ENCODE measurements around the gene DOCK4. TPM values are rescaled to one million over a fixed set of nuclear protein-coding genes. Genes with fewer than 3 reads are reported as not detected.

Gene DOCK4
- total and polyA plus RNA-seq, 4 donors: 40.3 to 95.0 (median 56.4) TPM

- no CpG with 5 or more reads among the region's 3 CpGs for WGBS (ENCODE audit: insufficient coverage)
- no peaks in the 10 kb centered on the region for H3K4me1 ChIP-seq (ENCODE audit: control insufficient read depth, insufficient read depth, low read length)
- no peaks in the 10 kb centered on the region for H3K36me3 ChIP-seq (ENCODE audit: control insufficient read depth, insufficient read depth, low read length)
- no peak for DNase-seq (ENCODE audit: low read depth in 4 of 6, low spot score in 6 of 6)
- H3K27ac ChIP-seq (ENCODE audit: low read depth, low read length): no peak overlapping the region
- no peaks in the 10 kb centered on the region for H3K9me3 ChIP-seq (ENCODE audit: control insufficient read depth, insufficient read depth, low read length)
- no peak overlapping the region for H3K4me3 ChIP-seq (ENCODE audit: low read depth, low read length)
- H3K27me3 ChIP-seq (ENCODE audit: control insufficient read depth, insufficient read depth, low read length): no peaks in the 10 kb centered on the region
Measured at GRCh38 chr7:111785076-111785475, 421.1 kb downstream of the DOCK4 start.

DNA sequence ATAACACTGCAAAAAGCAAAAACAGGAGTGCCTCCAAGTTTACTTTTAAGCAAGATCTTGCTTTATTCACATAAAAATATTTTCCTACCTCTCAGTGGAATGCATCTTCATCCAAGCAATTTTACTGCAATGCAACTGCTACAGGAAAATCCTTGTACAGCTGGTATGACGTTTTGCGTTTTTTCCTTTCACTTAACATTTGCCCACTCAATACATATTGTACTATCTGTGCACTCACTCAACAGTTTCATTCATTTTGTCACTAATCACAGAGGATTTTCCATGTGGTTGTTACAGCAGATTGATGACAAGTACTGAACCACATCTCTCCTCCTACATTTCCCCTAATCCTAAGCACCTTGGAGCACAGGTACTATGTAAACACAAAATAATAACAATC lies 421.9 kb downstream of the DOCK4 start:
- DNase-seq (ENCODE audit: low read depth in 4 of 6, low spot score in 6 of 6): no peak
- Histone ChIP-seq H3K4me1 (ENCODE audit: control insufficient read depth, insufficient read depth, low read length) (no peaks in the 10 kb centered on the region), H3K9me3 (ENCODE audit: control insufficient read depth, insufficient read depth, low read length) (no peaks in the 10 kb centered on the region), H3K27me3 (ENCODE audit: control insufficient read depth, insufficient read depth, low read length) (no peaks in the 10 kb centered on the region), H3K27ac (ENCODE audit: low read depth, low read length) (no peak overlapping the region), H3K4me3 (ENCODE audit: low read depth, low read length) (no peak overlapping the region), H3K36me3 (ENCODE audit: control insufficient read depth, insufficient read depth, low read length) (no peaks in the 10 kb centered on the region)
- 100% methylated on average over 1 of the region's 2 CpGs for WGBS (ENCODE audit: insufficient coverage)

DNA sequence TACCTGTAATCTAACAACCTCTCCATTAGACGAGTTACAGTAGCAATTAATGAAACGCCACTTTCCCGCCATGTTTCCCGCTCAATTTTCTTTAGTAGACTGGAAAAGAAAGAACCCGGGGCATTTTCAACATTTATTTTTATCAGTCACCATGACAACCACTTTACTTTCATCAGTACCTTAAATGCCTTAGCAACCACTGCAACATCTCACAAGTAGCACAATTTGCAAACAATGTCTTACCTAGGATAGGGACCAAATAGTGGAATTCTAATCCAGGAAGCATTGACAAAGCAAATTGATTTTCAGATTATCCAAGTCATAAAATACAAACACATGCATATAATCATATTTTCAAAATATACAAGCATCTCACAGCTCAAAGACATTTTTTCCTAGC lies 422.3 kb downstream of the DOCK4 start:
- 79% methylated on average over 4 of the region's 5 CpGs for WGBS (ENCODE audit: insufficient coverage)
- peak in 1 of 6 donors; percentile 69 for DNase-seq (ENCODE audit: low read depth in 4 of 6, low spot score in 6 of 6)
- Histone ChIP-seq H3K4me3 (ENCODE audit: low read depth, low read length) (no peak overlapping the region), H3K27ac (ENCODE audit: low read depth, low read length) (no peak overlapping the region), H3K27me3 (ENCODE audit: control insufficient read depth, insufficient read depth, low read length) (no peaks in the 10 kb centered on the region), H3K36me3 (ENCODE audit: control insufficient read depth, insufficient read depth, low read length) (no peaks in the 10 kb centered on the region), H3K4me1 (ENCODE audit: control insufficient read depth, insufficient read depth, low read length) (no peaks in the 10 kb centered on the region), H3K9me3 (ENCODE audit: control insufficient read depth, insufficient read depth, low read length) (no peaks in the 10 kb centered on the region)

DNA sequence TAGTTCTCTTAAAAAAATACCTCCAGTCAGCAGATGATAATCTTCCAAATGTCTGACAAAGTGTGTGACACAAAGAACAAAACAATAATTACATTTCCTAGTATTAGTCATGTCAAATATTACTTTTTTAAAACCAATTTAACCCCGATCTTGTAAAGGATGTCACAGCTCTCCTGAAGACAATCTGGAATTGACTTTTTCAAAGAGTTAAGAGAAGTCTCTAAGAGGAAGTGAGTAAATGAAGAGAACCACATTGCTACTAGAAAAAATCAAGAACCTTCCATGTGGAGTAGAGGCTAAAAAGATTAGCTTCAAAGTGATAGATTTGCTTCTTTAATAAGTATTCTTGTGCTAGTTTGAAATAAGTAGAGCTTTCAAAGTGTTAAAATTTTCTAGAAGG lies 425.7 kb downstream of the DOCK4 start:
- Histone ChIP-seq H3K9me3 (ENCODE audit: control insufficient read depth, insufficient read depth, low read length) (no peaks in the 10 kb centered on the region), H3K4me3 (ENCODE audit: low read depth, low read length) (no peak overlapping the region), H3K36me3 (ENCODE audit: control insufficient read depth, insufficient read depth, low read length) (peaks cover 4% of the 10 kb centered on the region), H3K4me1 (ENCODE audit: control insufficient read depth, insufficient read depth, low read length) (no peaks in the 10 kb centered on the region), H3K27me3 (ENCODE audit: control insufficient read depth, insufficient read depth, low read length) (no peaks in the 10 kb centered on the region), H3K27ac (ENCODE audit: low read depth, low read length) (no peak overlapping the region)
- WGBS (ENCODE audit: insufficient coverage): no CpG with 5 or more reads among the region's 1 CpG
- DNase-seq (ENCODE audit: low read depth in 4 of 6, low spot score in 6 of 6): no peak

GRCh38 chr7:111775206-111775605 lies 431.0 kb downstream of the DOCK4 start:
- no peaks in the 10 kb centered on the region for H3K9me3 ChIP-seq (ENCODE audit: control insufficient read depth, insufficient read depth, low read length)
- WGBS (ENCODE audit: insufficient coverage): no CpG with 5 or more reads among the region's 1 CpG
- peaks cover 16% of the 10 kb centered on the region for H3K36me3 ChIP-seq (ENCODE audit: control insufficient read depth, insufficient read depth, low read length)
- no peak overlapping the region for H3K4me3 ChIP-seq (ENCODE audit: low read depth, low read length)
- H3K27me3 ChIP-seq (ENCODE audit: control insufficient read depth, insufficient read depth, low read length): no peaks in the 10 kb centered on the region
- H3K4me1 ChIP-seq (ENCODE audit: control insufficient read depth, insufficient read depth, low read length): no peaks in the 10 kb centered on the region
- no peak overlapping the region for H3K27ac ChIP-seq (ENCODE audit: low read depth, low read length)
- DNase-seq (ENCODE audit: low read depth in 4 of 6, low spot score in 6 of 6): peak in 1 of 6 donors; percentile 53

GRCh38 chr7:111772716-111773115 lies 433.5 kb downstream of the DOCK4 start:
- 94% methylated on average over 1 of the region's 3 CpGs for WGBS (ENCODE audit: insufficient coverage)
- Histone ChIP-seq H3K9me3 (ENCODE audit: control insufficient read depth, insufficient read depth, low read length) (no peaks in the 10 kb centered on the region), H3K4me1 (ENCODE audit: control insufficient read depth, insufficient read depth, low read length) (no peaks in the 10 kb centered on the region), H3K4me3 (ENCODE audit: low read depth, low read length) (no peak overlapping the region), H3K27ac (ENCODE audit: low read depth, low read length) (no peak overlapping the region), H3K36me3 (ENCODE audit: control insufficient read depth, insufficient read depth, low read length) (peaks cover 22% of the 10 kb centered on the region), H3K27me3 (ENCODE audit: control insufficient read depth, insufficient read depth, low read length) (no peaks in the 10 kb centered on the region)
- DNase-seq (ENCODE audit: low read depth in 4 of 6, low spot score in 6 of 6): no peak

DNA sequence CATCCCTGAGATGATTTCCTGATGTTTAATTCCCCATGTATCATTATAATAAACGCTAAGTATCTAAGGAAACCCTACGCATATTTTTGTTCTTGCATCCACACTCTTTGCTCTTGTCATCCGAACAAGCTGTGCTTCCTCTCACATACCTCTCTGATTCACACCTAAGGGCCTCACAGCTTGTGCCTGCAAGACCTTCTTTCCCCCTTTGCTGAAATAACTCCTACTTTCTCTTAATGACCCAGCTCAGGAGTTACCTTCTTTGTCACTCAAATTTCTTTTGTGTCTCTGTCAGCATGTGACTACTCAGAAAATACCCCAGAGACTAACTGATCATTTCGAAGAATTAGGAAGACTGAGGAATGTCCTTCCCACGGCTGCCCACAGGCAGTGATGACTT lies 434.6 kb downstream of the DOCK4 start:
- Histone ChIP-seq H3K27me3 (ENCODE audit: control insufficient read depth, insufficient read depth, low read length) (no peaks in the 10 kb centered on the region), H3K9me3 (ENCODE audit: control insufficient read depth, insufficient read depth, low read length) (no peaks in the 10 kb centered on the region), H3K4me3 (ENCODE audit: low read depth, low read length) (no peak overlapping the region), H3K36me3 (ENCODE audit: control insufficient read depth, insufficient read depth, low read length) (peaks cover 23% of the 10 kb centered on the region), H3K27ac (ENCODE audit: low read depth, low read length) (no peak overlapping the region), H3K4me1 (ENCODE audit: control insufficient read depth, insufficient read depth, low read length) (no peaks in the 10 kb centered on the region)
- no peak for DNase-seq (ENCODE audit: low read depth in 4 of 6, low spot score in 6 of 6)
- WGBS (ENCODE audit: insufficient coverage): 84% methylated on average over 5 of the region's 5 CpGs

GRCh38 chr7:111770116-111770515 lies 436.1 kb downstream of the DOCK4 start:
- WGBS (ENCODE audit: insufficient coverage): 83% methylated on average over 1 of the region's 2 CpGs
- no peak for DNase-seq (ENCODE audit: low read depth in 4 of 6, low spot score in 6 of 6)
- Histone ChIP-seq H3K9me3 (ENCODE audit: control insufficient read depth, insufficient read depth, low read length) (no peaks in the 10 kb centered on the region), H3K27me3 (ENCODE audit: control insufficient read depth, insufficient read depth, low read length) (no peaks in the 10 kb centered on the region), H3K27ac (ENCODE audit: low read depth, low read length) (no peak overlapping the region), H3K36me3 (ENCODE audit: control insufficient read depth, insufficient read depth, low read length) (peaks cover 22% of the 10 kb centered on the region), H3K4me1 (ENCODE audit: control insufficient read depth, insufficient read depth, low read length) (no peaks in the 10 kb centered on the region), H3K4me3 (ENCODE audit: low read depth, low read length) (no peak overlapping the region)

GRCh38 chr7:111765751-111766643 lies 440.2 kb downstream of the DOCK4 start:
- peak in 2 of 6 donors; percentile 73 to 95 for DNase-seq (ENCODE audit: low read depth in 4 of 6, low spot score in 6 of 6)
- Histone ChIP-seq H3K4me1 (ENCODE audit: control insufficient read depth, insufficient read depth, low read length) (no peaks in the 10 kb centered on the region), H3K4me3 (ENCODE audit: low read depth, low read length) (no peak overlapping the region), H3K9me3 (ENCODE audit: control insufficient read depth, insufficient read depth, low read length) (no peaks in the 10 kb centered on the region), H3K27ac (ENCODE audit: low read depth, low read length) (no peak overlapping the region), H3K36me3 (ENCODE audit: control insufficient read depth, insufficient read depth, low read length) (peaks cover 10% of the 10 kb centered on the region), H3K27me3 (ENCODE audit: control insufficient read depth, insufficient read depth, low read length) (no peaks in the 10 kb centered on the region)
- 51% methylated on average over 2 of the region's 6 CpGs for WGBS (ENCODE audit: insufficient coverage)

DNA sequence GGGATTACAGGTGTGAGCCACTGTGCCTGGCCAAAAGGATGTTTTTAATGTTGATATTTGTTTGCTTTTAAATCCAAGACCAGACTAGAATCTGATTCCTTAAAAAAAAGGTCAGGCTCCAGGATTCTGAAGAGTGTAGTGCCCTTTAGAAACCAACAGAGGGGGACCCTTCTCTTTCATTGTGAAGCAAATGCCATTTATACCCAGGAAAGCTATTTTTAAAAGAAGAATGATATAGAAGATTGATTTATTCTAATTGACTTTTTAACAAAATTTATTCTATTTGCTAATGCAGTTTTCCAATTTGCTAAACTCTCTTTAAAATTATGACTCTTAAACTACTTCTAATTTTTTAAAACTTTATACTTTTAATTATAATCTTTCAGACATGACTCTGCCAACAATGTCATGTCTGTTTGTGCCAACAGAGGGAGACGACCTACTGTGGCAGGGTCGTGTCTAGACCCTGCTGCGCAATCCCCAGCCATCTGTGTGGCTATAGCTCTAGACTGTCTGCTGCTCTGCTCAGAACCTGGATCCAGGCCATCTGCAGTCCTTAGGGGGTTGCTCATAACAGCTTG lies 442.9 kb downstream of the DOCK4 start:
- no peak overlapping the region for H3K4me3 ChIP-seq (ENCODE audit: low read depth, low read length)
- 31% methylated on average over 3 of the region's 3 CpGs for WGBS (ENCODE audit: insufficient coverage)
- no peaks in the 10 kb centered on the region for H3K27me3 ChIP-seq (ENCODE audit: control insufficient read depth, insufficient read depth, low read length)
- peaks cover 3% of the 10 kb centered on the region for H3K4me1 ChIP-seq (ENCODE audit: control insufficient read depth, insufficient read depth, low read length)
- no peaks in the 10 kb centered on the region for H3K9me3 ChIP-seq (ENCODE audit: control insufficient read depth, insufficient read depth, low read length)
- DNase-seq (ENCODE audit: low read depth in 4 of 6, low spot score in 6 of 6): peak in 2 of 6 donors; percentile 69 to 87
- H3K36me3 ChIP-seq (ENCODE audit: control insufficient read depth, insufficient read depth, low read length): peaks cover 4% of the 10 kb centered on the region
- no peak overlapping the region for H3K27ac ChIP-seq (ENCODE audit: low read depth, low read length)
